GM19035 (cell line): Measurements from ENCODE around the gene MSRB3.
"Not testable (repeated sequence)": the region's sequence is repeated elsewhere in the genome, so short reads cannot be mapped to it uniquely, and the experiment has no call there.

Source experiments
- ATAC-seq: cut with Tn5 transposase; IDR thresholded peaks from one replicate; pipeline ENCODE4 v1.9.1; 2021; ENCODE audit not compliant: unreplicated experiment

The MSRB3 gene

GRCh38 chr12:65285532-65285931 lies 7.0 kb downstream of the MSRB3 start:
- ATAC-seq: not testable (repeated sequence)

GRCh38 chr12:65287426-65287825 lies 8.9 kb downstream of the MSRB3 start:
- no peak for ATAC-seq

GRCh38 chr12:65292241-65292640 lies 13.8 kb downstream of the MSRB3 start:
- no peak for ATAC-seq

GRCh38 chr12:65293735-65294134 lies 15.3 kb downstream of the MSRB3 start:
- ATAC-seq: no peak

GRCh38 chr12:65294641-65295262 lies 16.3 kb downstream of the MSRB3 start:
- no peak for ATAC-seq

- no peak for ATAC-seq
Observed at GRCh38 chr12:65296508-65297265, 18.2 kb downstream of the MSRB3 start.

GRCh38 chr12:65300097-65300496 lies 21.6 kb downstream of the MSRB3 start:
- ATAC-seq: no peak

GRCh38 chr12:65300679-65301349 lies 22.3 kb downstream of the MSRB3 start:
- ATAC-seq: no peak

- ATAC-seq: no peak
Observed at GRCh38 chr12:65302891-65303290, 24.4 kb downstream of the MSRB3 start.

- no peak for ATAC-seq
Observed at GRCh38 chr12:65305346-65305950, 27.0 kb downstream of the MSRB3 start.

GRCh38 chr12:65306366-65307168 lies 28.1 kb downstream of the MSRB3 start:
- no peak for ATAC-seq

- ATAC-seq: no peak
Observed at GRCh38 chr12:65307169-65307501, 28.7 kb downstream of the MSRB3 start.

- no peak for ATAC-seq
Observed at GRCh38 chr12:65308006-65308405, 29.5 kb downstream of the MSRB3 start.

- no peak for ATAC-seq
Observed at GRCh38 chr12:65308601-65309071, 30.2 kb downstream of the MSRB3 start.

- no peak for ATAC-seq
Observed at GRCh38 chr12:65311260-65311659, 32.8 kb downstream of the MSRB3 start.

- no peak for ATAC-seq
Observed at GRCh38 chr12:65313719-65314317, 35.3 kb downstream of the MSRB3 start.

- not testable (repeated sequence) for ATAC-seq
Observed at GRCh38 chr12:65315238-65315637, 36.8 kb downstream of the MSRB3 start.

- no peak for ATAC-seq
Observed at GRCh38 chr12:65318186-65318685, 39.8 kb downstream of the MSRB3 start.

GRCh38 chr12:65319688-65320200 lies 41.3 kb downstream of the MSRB3 start:
- ATAC-seq: no peak

- ATAC-seq: no peak
Observed at GRCh38 chr12:65323070-65323469, 44.6 kb downstream of the MSRB3 start.
